Loucy (cell line): Measurements from ENCODE around the gene SNX24.
"Not testable (repeated sequence)": the region's sequence is repeated elsewhere in the genome, so short reads cannot be mapped to it uniquely, and the experiment has no call there.

Experiments
- H2AFZ ChIP-seq: fragments of 200-600 bp; sonication (generic); 2 replicates; pipeline ENCODE4 v1.6.0; 2016; ENCODE audit warnings: antibody characterized with exemption, mild to moderate bottlenecking, low read length, moderate library complexity
- H3F3A ChIP-seq: fragments of 200-600 bp; 2 replicates; pipeline ENCODE4 v1.6.0; 2016; ENCODE audit warnings: antibody characterized with exemption, low read depth, mild to moderate bottlenecking
- H3K27me3 ChIP-seq: fragments of 200-600 bp; sonication (generic); 2 replicates; pipeline ENCODE4 v1.6.1; 2014; ENCODE audit warnings: low read length, mild to moderate bottlenecking; ENCODE audit not compliant: insufficient read depth, poor library complexity, severe bottlenecking
- H3K36me3 ChIP-seq: fragments of 200-600 bp; sonication (generic); 2 replicates; pipeline ENCODE4 v1.6.1; 2016; ENCODE audit warnings: low read length; ENCODE audit not compliant: insufficient read depth
- H3K4me1 ChIP-seq: fragments of 200-600 bp; sonication (generic); 2 replicates; pipeline ENCODE4 v1.5.1; 2014; ENCODE audit warnings: low read length, mild to moderate bottlenecking; ENCODE audit not compliant: insufficient read depth, poor library complexity, severe bottlenecking
- H3K4me2 ChIP-seq: fragments of 200-600 bp; sonication (generic); 2 replicates; pipeline ENCODE4 v1.6.0; 2014; ENCODE audit warnings: antibody characterized with exemption, low read length, low read depth, mild to moderate bottlenecking; ENCODE audit not compliant: poor library complexity, severe bottlenecking
- H3K4me3 ChIP-seq: fragments of 200-600 bp; sonication (generic); 2 replicates; pipeline ENCODE4 v1.5.1; 2014; ENCODE audit warnings: low read length, mild to moderate bottlenecking, mixed read lengths; ENCODE audit not compliant: poor library complexity, severe bottlenecking
- H3K79me2 ChIP-seq: fragments of 200-600 bp; sonication (generic); 2 replicates; pipeline ENCODE4 v1.6.1; 2014; ENCODE audit warnings: low read length; ENCODE audit not compliant: insufficient read depth
- H3K9ac ChIP-seq: fragments of 200-600 bp; sonication (generic); 2 replicates; pipeline ENCODE4 v1.6.0; 2014; ENCODE audit warnings: mild to moderate bottlenecking, low read depth, low read length, moderate library complexity; ENCODE audit not compliant: poor library complexity, severe bottlenecking
- H3K9me2 ChIP-seq: fragments of 200-600 bp; sonication (generic); replicated peaks from 2 replicates; pipeline ENCODE4 v1.6.1; 2016; ENCODE audit warnings: low read depth, low read length, mixed read lengths
- H3K9me3 ChIP-seq: fragments of 200-600 bp; sonication (generic); 2 replicates; pipeline ENCODE4 v1.6.1; 2014; ENCODE audit warnings: mild to moderate bottlenecking, antibody characterized with exemption, low read length, low read depth; ENCODE audit not compliant: insufficient read depth
- H4K20me1 ChIP-seq: fragments of 200-600 bp; sonication (generic); 2 replicates; pipeline ENCODE4 v1.6.0; 2014; ENCODE audit warnings: antibody characterized with exemption, low read length, mild to moderate bottlenecking; ENCODE audit not compliant: insufficient read depth, poor library complexity, severe bottlenecking
- EZH2phosphoT487 ChIP-seq: fragments of 200-600 bp; IDR thresholded peaks from 2 replicates; pipeline ENCODE4 v1.6.1; 2018; ENCODE audit warnings: antibody characterized with exemption, mild to moderate bottlenecking, moderate library complexity, borderline replicate concordance
- TF ChIP-seq, protein P1 (sequence below): fragments of 200-600 bp; sonication (generic); conservative IDR thresholded peaks from 2 replicates; pipeline ENCODE4 v1.5.1; 2014; ENCODE audit warnings: mild to moderate bottlenecking, antibody characterized with exemption, low read length

Gene SNX24

DNA sequence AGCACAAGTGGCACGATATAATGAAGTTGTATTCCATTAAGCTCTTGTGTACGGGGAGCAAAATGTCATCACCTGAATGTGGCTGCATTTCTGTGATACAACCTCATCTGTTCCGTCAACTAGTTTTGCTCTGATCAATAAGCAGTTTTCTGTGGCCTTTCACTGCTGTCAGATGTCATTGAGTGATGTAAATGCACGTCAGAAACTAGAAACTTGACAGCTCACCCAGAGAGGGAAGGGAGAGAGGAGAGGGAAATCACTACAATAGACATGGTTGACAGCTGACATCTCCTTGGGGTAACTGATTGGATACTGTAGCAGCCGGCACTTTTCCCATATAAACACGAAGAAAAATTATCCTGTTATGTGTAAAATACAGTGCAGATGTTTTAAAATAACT is 62.7 kb downstream of the SNX24 start:
- no peaks in the 10 kb centered on the region for H3K9me2 ChIP-seq
- H3F3A ChIP-seq = no peaks in the 10 kb centered on the region
- no peak overlapping the region for H2AFZ ChIP-seq
- H3K27me3 ChIP-seq = no peaks in the 10 kb centered on the region
- no peaks in the 10 kb centered on the region for H3K79me2 ChIP-seq
- peaks cover 3% of the 10 kb centered on the region for H3K4me1 ChIP-seq
- H3K4me3 ChIP-seq = no peak overlapping the region
- no peaks in the 10 kb centered on the region for H3K9me3 ChIP-seq
- no peaks in the 10 kb centered on the region for H3K36me3 ChIP-seq
- H3K9ac ChIP-seq = no peak overlapping the region
- no peak for TF ChIP-seq EZH2phosphoT487
- TF ChIP-seq, protein P1, sequence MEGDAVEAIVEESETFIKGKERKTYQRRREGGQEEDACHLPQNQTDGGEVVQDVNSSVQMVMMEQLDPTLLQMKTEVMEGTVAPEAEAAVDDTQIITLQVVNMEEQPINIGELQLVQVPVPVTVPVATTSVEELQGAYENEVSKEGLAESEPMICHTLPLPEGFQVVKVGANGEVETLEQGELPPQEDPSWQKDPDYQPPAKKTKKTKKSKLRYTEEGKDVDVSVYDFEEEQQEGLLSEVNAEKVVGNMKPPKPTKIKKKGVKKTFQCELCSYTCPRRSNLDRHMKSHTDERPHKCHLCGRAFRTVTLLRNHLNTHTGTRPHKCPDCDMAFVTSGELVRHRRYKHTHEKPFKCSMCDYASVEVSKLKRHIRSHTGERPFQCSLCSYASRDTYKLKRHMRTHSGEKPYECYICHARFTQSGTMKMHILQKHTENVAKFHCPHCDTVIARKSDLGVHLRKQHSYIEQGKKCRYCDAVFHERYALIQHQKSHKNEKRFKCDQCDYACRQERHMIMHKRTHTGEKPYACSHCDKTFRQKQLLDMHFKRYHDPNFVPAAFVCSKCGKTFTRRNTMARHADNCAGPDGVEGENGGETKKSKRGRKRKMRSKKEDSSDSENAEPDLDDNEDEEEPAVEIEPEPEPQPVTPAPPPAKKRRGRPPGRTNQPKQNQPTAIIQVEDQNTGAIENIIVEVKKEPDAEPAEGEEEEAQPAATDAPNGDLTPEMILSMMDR = no peak
- H3K4me2 ChIP-seq = no peak overlapping the region
- no peaks in the 10 kb centered on the region for H4K20me1 ChIP-seq

DNA sequence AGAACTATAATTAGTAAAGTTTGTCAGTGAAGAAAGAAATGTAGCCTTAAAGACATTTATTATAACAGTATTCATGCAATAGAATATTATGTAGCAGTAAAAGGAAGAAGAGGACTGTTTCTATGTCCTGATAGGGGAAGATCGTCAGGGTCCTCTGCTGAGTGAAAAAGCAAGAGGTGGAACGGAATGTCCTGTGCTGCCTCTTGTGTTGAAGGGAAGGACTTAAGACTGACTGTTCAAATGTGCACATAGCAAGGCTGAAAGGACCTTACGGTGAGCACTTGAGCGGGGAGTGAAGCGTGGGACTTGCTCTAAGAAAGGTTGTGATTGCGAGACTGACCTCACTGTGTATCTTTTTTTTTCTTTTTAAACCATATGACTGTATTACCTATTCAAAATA is 63.2 kb downstream of the SNX24 start:
- Histone ChIP-seq H3K9ac (no peak overlapping the region), H3K36me3 (no peaks in the 10 kb centered on the region)
- TF ChIP-seq, protein P1 = no peak
- no peak for TF ChIP-seq EZH2phosphoT487

GRCh38 chr5:122909470-122910100 is 64.2 kb downstream of the SNX24 start:
- Histone ChIP-seq H3K9ac (no peak overlapping the region), H3K36me3 (no peaks in the 10 kb centered on the region), H3K4me2 (no peak overlapping the region), H4K20me1 (no peaks in the 10 kb centered on the region), H3F3A (no peaks in the 10 kb centered on the region), H3K79me2 (no peaks in the 10 kb centered on the region), H3K4me3 (no peak overlapping the region), H3K4me1 (no peaks in the 10 kb centered on the region), H2AFZ (no peak overlapping the region), H3K9me2 (no peaks in the 10 kb centered on the region), H3K9me3 (no peaks in the 10 kb centered on the region), H3K27me3 (no peaks in the 10 kb centered on the region)
- TF ChIP-seq, protein P1 = no peak
- no peak for TF ChIP-seq EZH2phosphoT487

More for the DNA sequence above, 63.2 kb downstream of the SNX24 start:
- H3K27me3 ChIP-seq = no peaks in the 10 kb centered on the region
- H3K4me2 ChIP-seq = no peak overlapping the region
- no peaks in the 10 kb centered on the region for H3K79me2 ChIP-seq
- no peaks in the 10 kb centered on the region for H4K20me1 ChIP-seq
- H2AFZ ChIP-seq = no peak overlapping the region
- H3K9me3 ChIP-seq = no peaks in the 10 kb centered on the region
- no peaks in the 10 kb centered on the region for H3F3A ChIP-seq
- H3K4me3 ChIP-seq = no peak overlapping the region
- no peaks in the 10 kb centered on the region for H3K4me1 ChIP-seq
- H3K9me2 ChIP-seq = no peaks in the 10 kb centered on the region

GRCh38 chr5:122913436-122913835 is 68.0 kb downstream of the SNX24 start:
- H3K9me2 ChIP-seq, H4K20me1 ChIP-seq, H3K9me3 ChIP-seq, H3K9ac ChIP-seq, H3K36me3 ChIP-seq, H2AFZ ChIP-seq, H3F3A ChIP-seq, H3K79me2 ChIP-seq, H3K4me1 ChIP-seq, H3K4me3 ChIP-seq, H3K27me3 ChIP-seq, H3K4me2 ChIP-seq: not testable (repeated sequence)
